Measurements from ENCODE around the gene PODNL1.

PODNL1 gene

DNA sequence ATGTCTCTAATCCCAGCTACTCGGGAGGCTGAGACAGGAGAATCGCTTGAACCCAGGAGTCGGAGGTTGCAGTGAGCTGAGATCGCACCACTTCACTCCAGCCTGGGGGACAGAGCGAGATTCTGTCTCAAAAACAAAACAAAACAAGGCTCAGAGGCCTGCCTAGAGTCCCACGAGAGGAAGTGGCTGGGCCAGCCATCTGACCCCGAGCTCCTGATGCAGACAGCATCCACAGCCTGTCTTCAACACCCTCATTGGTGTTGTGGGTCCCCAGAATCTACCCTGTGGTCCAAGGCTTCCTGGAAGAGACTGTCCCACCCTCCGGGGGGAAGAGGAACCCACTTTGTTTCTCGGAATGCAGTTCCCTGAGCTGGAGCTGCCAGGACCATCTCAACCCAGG, 43.2 kb upstream of the PODNL1 start:
- Histone ChIP-seq H3K36me3 (ENCODE audit: control insufficient read depth in 2 of 2, insufficient read depth in 1 of 2, low read length in 2 of 2) (peaks cover 6 to 43% of the 10 kb centered on the region in 2 experiments; a peak in 2 of 3 replicates), H3K4me3 (ENCODE audit: low read depth, low read length) (no peak overlapping the region), H3K27ac (ENCODE audit: extremely low read depth, low read depth, low read length) (no peak overlapping the region), H3K9me3 (ENCODE audit: control insufficient read depth, insufficient read depth, low read depth, low read length) (no peaks in the 10 kb centered on the region), H3K4me1 (ENCODE audit: control insufficient read depth, insufficient read depth, low read length) (peaks cover 3% of the 10 kb centered on the region; the same call in 1 of the 2 replicates)
- POLR2A ChIA-PET: interaction anchor here (0.9 kb wide), 1 partner anchor 25 kb away, joined by 3 read pairs; no protein-coding TSS in a partner anchor
- TF ChIP-seq ZNF530 (tag by site-specific recombination; IDR thresholded peaks at IDR 0.05; ENCODE audit: low read depth) (no peak), SP7 (tag by site-specific recombination; IDR thresholded peaks at IDR 0.05) (no peak)
- TF ChIP-seq, protein P1, sequence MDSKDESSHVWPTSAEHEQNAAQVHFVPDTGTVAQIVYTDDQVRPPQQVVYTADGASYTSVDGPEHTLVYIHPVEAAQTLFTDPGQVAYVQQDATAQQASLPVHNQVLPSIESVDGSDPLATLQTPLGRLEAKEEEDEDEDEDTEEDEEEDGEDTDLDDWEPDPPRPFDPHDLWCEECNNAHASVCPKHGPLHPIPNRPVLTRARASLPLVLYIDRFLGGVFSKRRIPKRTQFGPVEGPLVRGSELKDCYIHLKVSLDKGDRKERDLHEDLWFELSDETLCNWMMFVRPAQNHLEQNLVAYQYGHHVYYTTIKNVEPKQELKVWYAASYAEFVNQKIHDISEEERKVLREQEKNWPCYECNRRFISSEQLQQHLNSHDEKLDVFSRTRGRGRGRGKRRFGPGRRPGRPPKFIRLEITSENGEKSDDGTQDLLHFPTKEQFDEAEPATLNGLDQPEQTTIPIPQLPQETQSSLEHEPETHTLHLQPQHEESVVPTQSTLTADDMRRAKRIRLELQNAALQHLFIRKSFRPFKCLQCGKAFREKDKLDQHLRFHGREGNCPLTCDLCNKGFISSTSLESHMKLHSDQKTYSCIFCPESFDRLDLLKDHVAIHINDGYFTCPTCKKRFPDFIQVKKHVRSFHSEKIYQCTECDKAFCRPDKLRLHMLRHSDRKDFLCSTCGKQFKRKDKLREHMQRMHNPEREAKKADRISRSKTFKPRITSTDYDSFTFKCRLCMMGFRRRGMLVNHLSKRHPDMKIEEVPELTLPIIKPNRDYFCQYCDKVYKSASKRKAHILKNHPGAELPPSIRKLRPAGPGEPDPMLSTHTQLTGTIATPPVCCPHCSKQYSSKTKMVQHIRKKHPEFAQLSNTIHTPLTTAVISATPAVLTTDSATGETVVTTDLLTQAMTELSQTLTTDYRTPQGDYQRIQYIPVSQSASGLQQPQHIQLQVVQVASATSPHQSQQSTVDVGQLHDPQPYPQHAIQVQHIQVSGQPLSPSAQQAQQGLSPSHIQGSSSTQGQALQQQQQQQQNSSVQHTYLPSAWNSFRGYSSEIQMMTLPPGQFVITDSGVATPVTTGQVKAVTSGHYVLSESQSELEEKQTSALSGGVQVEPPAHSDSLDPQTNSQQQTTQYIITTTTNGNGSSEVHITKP (tag by site-specific recombination; IDR thresholded peaks at IDR 0.05): peak; percentile 63; the same call in 1 of the 2 replicates
- CTCF ChIA-PET: interaction anchor here (0.7 kb wide), 1 partner anchor 70 kb away, joined by 3 read pairs; no protein-coding TSS in a partner anchor

DNA sequence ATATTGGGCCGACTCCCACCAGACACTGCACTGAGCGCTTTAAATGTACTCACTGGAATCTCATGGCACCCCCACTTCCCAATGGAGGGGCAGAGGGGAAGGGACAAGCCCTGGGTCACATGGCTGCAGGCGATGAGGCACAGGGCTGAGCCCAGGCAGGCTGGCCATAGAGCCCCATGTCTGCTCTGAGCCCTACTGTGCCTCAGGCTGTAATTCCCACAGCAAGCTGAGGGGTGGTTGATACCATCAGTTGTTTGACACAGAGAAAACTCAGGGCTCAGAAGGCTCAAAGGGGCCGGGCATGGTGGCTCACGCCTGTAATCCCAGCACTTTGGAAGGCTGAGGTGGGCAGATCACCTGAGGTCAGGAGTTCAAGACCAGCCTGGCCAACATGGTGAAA, 42.8 kb upstream of the PODNL1 start:
- ChIA-PET POLR2A (interaction anchor here (0.5 to 0.9 kb wide), 2 partner anchors 24 to 70 kb away, joined by 3 read pairs; no protein-coding TSS in a partner anchor), CTCF (no interaction called here)
- TF ChIP-seq RBAK (tag by site-specific recombination; IDR thresholded peaks at IDR 0.05) (no peak), SP7 (tag by site-specific recombination; IDR thresholded peaks at IDR 0.05) (no peak), ZNF366 (tag by site-specific recombination; conservative IDR thresholded peaks at IDR 0.05) (no peak), ZNF670 (tag by site-specific recombination; IDR thresholded peaks at IDR 0.05; ENCODE audit: low read depth) (no peak)
- Histone ChIP-seq H3K36me3 (ENCODE audit: control insufficient read depth in 2 of 2, insufficient read depth in 1 of 2, low read length in 2 of 2) (peaks cover 7 to 48% of the 10 kb centered on the region in 2 experiments; a peak in 2 of 3 replicates), H3K4me3 (ENCODE audit: low read depth, low read length) (no peak overlapping the region), H3K27ac (ENCODE audit: extremely low read depth, low read depth, low read length) (no peak overlapping the region), H3K9me3 (ENCODE audit: control insufficient read depth, insufficient read depth, low read depth, low read length) (no peaks in the 10 kb centered on the region), H3K4me1 (ENCODE audit: control insufficient read depth, insufficient read depth, low read length) (no peaks in the 10 kb centered on the region; the same call in 1 of the 2 replicates)

DNA sequence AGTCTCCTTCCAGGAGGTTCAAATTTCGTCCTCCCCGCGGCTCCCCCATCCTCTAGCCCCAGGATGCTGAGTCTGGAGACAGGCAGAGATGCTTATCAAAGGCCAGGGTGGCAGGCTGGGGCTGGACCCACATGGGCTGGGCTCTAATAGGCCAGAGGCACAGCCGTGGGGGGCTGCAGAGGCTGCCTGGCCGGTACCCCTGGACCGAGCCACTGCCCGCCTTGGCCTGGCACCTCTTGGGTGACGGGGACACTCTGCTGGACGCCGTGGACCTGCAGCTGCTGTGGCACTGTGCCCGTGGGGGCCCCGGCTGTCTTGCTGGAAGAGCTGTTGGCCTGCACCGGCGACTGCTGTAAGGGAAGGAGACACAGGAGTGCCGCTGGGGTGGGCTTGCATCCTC, 42.1 kb upstream of the PODNL1 start:
- CTCF ChIA-PET: no interaction called here
- POLR2A ChIA-PET: interaction anchor here (0.5 kb wide), 1 partner anchor 69 kb away, joined by 3 read pairs; no protein-coding TSS in a partner anchor
- Histone ChIP-seq H3K36me3 (ENCODE audit: control insufficient read depth in 2 of 2, insufficient read depth in 1 of 2, low read length in 2 of 2) (peaks cover 7 to 55% of the 10 kb centered on the region in 2 experiments; a peak in 2 of 3 replicates), H3K4me3 (ENCODE audit: low read depth, low read length) (no peak overlapping the region), H3K27ac (ENCODE audit: extremely low read depth, low read depth, low read length) (no peak overlapping the region), H3K9me3 (ENCODE audit: control insufficient read depth, insufficient read depth, low read depth, low read length) (no peaks in the 10 kb centered on the region), H3K4me1 (ENCODE audit: control insufficient read depth, insufficient read depth, low read length) (no peaks in the 10 kb centered on the region)
- TF ChIP-seq TCF7L2 (IDR thresholded peaks at IDR 0.05; ENCODE audit: borderline replicate concordance, low read depth, low read length): no peak
- no peak for TF ChIP-seq ZNF16 (tag by site-specific recombination; IDR thresholded peaks at IDR 0.05; ENCODE audit: low read depth)
- TF ChIP-seq ZNF175 (tag by site-specific recombination; IDR thresholded peaks at IDR 0.05): no peak
- TF ChIP-seq ZNF776 (tag by site-specific recombination; IDR thresholded peaks at IDR 0.05; ENCODE audit: borderline replicate concordance): no peak
- TF ChIP-seq, protein P2, sequence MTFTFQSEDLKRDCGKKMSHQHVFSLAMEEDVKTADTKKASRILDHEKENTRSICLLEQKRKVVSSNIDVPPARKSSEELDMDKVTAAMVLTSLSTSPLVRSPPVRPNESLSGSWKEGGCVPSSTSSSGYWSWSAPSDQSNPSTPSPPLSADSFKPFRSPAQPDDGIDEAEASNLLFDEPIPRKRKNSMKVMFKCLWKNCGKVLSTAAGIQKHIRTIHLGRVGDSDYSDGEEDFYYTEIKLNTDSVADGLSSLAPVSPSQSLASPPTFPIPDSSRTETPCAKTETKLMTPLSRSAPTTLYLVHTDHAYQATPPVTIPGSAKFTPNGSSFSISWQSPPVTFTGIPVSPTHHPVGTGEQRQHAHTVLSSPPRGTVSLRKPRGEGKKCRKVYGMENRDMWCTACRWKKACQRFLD (tag by site-specific recombination; IDR thresholded peaks at IDR 0.05): no peak
- TF ChIP-seq ZXDB (tag by site-specific recombination; IDR thresholded peaks at IDR 0.05): no peak
- no peak for TF ChIP-seq ZNF394 (tag by site-specific recombination; IDR thresholded peaks at IDR 0.05; ENCODE audit: borderline replicate concordance)
- no peak for TF ChIP-seq ZNF658 (tag by site-specific recombination; IDR thresholded peaks at IDR 0.05)
- no peak for TF ChIP-seq ZNF112 (tag by site-specific recombination; IDR thresholded peaks at IDR 0.05)
- no peak for TF ChIP-seq ZNF629 (tag by site-specific recombination; IDR thresholded peaks at IDR 0.05)
- TF ChIP-seq ZNF654 (tag by site-specific recombination; IDR thresholded peaks at IDR 0.05; ENCODE audit: low read depth): no peak
- no peak for TF ChIP-seq HOXD13 (CRISPR knock-in tag; IDR thresholded peaks at IDR 0.05; ENCODE audit: borderline replicate concordance)
- no peak for TF ChIP-seq ZNF514 (tag by site-specific recombination; IDR thresholded peaks at IDR 0.05)
- no peak for TF ChIP-seq ZNF791 (tag by site-specific recombination; IDR thresholded peaks at IDR 0.05)
- no peak for TF ChIP-seq KLF10 (tag by site-specific recombination; IDR thresholded peaks at IDR 0.05)
- no peak for TF ChIP-seq KLF9 (tag by site-specific recombination; IDR thresholded peaks at IDR 0.05; ENCODE audit: low read depth)
- no peak for TF ChIP-seq ZNF37A (tag by site-specific recombination; IDR thresholded peaks at IDR 0.05)
- TF ChIP-seq ZNF2 (tag by site-specific recombination; IDR thresholded peaks at IDR 0.05): no peak

All from HEK293 (cell line).